Activated CD8-positive, alpha-beta memory T cell treated with anti-CD3 and anti-CD28 coated beads, Interleukin-2, amount 50 U/mL, for 1 hour (primary cell): ENCODE results near the gene IGFL1.
"Not testable (repeated sequence)": the region's sequence is repeated elsewhere in the genome, so short reads cannot be mapped to it uniquely, and the experiment has no call there.

Experiments
- DNase-seq: peaks from one replicate; pipeline ENCODE4 v3.0.0-alpha.2; 2020; ENCODE audit errors: extremely low read depth

The IGFL1 gene

DNA sequence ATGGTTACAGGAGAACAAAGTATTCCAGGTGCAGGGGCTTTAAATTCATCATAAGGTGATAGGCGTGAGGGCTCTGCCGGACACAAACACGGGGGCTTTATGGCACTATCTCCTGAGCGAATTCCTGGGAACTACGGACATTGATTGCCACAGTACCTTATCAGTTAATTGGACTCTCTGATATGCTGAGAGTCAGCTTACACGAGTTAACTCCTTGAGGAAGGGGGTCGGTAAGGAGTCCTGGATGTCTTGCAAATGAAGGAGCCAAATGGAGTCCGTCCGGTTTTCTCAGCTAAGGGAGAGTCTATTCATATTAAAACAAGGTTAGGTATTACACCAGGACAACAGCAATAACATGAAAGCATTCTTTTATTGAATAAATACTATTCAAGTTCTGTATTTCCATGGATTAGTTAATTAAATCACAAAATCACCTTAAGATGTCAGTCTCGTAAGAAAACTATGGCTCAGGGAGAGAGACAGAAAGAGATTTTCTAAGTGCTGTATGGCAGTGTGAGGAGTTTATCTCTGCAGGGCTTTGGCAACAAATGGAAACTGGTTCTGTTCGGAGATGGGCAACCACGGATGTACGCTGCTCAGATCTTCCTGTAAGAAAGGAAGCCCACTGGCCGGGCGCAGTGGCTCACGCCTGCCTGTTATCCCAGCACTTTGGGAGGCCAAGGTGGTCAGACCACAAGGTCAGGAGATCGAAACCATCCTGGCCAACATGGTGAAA lies 41.1 kb downstream of the IGFL1 start:
- DNase-seq, result no peak

GRCh38 chr19:46271481-46272197 lies 42.1 kb downstream of the IGFL1 start:
- no peak for DNase-seq

DNA sequence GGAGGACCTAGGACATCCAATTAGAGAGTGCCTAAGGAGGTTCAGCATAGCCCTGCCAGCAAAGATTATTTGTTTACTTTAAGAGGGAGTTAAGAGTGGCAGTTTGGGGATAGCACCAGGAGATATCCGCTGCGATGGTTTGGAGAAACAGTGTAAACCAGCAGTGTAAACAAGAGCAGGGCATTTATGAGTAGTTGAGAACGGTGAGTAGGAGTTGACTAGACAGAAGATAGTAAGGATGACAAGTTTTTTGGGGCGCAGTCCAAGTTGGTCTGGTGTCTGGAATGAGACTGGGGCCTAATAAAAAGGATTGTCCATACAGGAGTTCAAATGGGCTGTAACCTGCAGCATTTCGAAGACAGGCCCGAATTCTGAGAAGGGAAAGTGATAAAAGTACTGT lies 44.4 kb downstream of the IGFL1 start:
- DNase-seq, result not testable (repeated sequence)

DNA sequence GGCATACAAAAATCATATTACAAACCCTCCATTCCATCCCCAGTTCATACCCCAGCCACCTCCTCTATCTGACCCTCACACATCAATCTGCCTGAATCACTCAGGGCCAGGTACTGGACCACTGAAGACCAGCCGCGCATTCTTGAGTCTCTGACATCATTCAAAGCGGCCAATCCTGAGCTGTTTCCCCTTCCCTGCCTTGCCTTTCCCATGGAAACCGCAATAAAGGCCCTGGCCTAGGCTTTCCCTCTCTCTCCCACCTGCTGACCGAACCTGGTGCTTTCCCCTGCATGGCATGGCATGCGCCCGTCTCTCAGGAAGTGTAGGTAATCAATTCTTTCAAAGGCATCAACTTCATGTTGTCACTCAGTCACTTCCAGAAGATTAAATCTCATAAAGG lies 49.6 kb downstream of the IGFL1 start:
- DNase-seq, result no peak
